Activated CD8-positive, alpha-beta T cell treated with anti-CD3 and anti-CD28 coated beads for 36 hours (primary cell): ENCODE results near the gene EIF4G3. TPM values are rescaled to one million over a fixed set of nuclear protein-coding genes. Genes with fewer than 3 reads are reported as not detected.

Source experiments
- ATAC-seq: fragments of 200-7000 bp; cut with Tn5 transposase; one replicate; pipeline ENCODE4 v1.10.0; 2021; ENCODE audit warnings: mild to moderate bottlenecking, moderate library complexity
- CTCF ChIA-PET: fragments of 350-600 bp; sonication (Branson Sonifier 250); formaldehyde crosslinking; loops from one replicate; lab custom pipeline; 2021; ENCODE audit warnings: antibody characterized with exemption; lab: Charles Lee
- POLR2A ChIA-PET: fragments of 350-600 bp; sonication (Branson Sonifier 250); formaldehyde crosslinking; loops from one replicate; lab custom pipeline; 2021; ENCODE audit warnings: antibody characterized with exemption; lab: Charles Lee
- DNase-seq: peaks from one replicate; pipeline ENCODE4 v3.0.0-alpha.2; 2020
- H3K27ac Mint-ChIP-seq: one replicate; pipeline ENCODE4 v1.8.0; 2021; ENCODE audit warnings: mild to moderate bottlenecking, mixed read lengths
- H3K27me3 Mint-ChIP-seq: one replicate; pipeline ENCODE4 v1.8.0; 2021; ENCODE audit warnings: mixed read lengths
- H3K36me3 Mint-ChIP-seq: one replicate; pipeline ENCODE4 v1.8.0; 2021; ENCODE audit warnings: low read depth, mixed read lengths
- H3K4me1 Mint-ChIP-seq: one replicate; pipeline ENCODE4 v1.8.0; 2021; ENCODE audit warnings: low read depth, mixed read lengths
- H3K4me3 Mint-ChIP-seq: one replicate; pipeline ENCODE4 v1.8.0; 2021; ENCODE audit warnings: mild to moderate bottlenecking, moderate library complexity, mixed read lengths
- H3K9me3 Mint-ChIP-seq: one replicate; pipeline ENCODE4 v1.8.0; 2021; ENCODE audit warnings: mixed read lengths
- intact Hi-C: fragments of 100-400 bp; cut with micrococcal nuclease; formaldehyde crosslinking; loops from one replicate; pipeline ENCODE4 v1.10.0; 2022
- total RNA-seq, 2 experiments: library from RNA; stranded (reverse); gene quantifications; one replicate each; pipeline ENCODE4 v1.2.3, GENCODE V29; 2021
- TF ChIP-seq, protein P1 (sequence below): fragments of 200-600 bp; IDR thresholded peaks from one replicate; pipeline ENCODE4 v1.8.0; 2022; ENCODE audit warnings: antibody characterized with exemption, mild to moderate bottlenecking

EIF4G3 gene
- total RNA-seq, 2 experiments from 2014 or later: 48.2 to 48.4 TPM

DNA sequence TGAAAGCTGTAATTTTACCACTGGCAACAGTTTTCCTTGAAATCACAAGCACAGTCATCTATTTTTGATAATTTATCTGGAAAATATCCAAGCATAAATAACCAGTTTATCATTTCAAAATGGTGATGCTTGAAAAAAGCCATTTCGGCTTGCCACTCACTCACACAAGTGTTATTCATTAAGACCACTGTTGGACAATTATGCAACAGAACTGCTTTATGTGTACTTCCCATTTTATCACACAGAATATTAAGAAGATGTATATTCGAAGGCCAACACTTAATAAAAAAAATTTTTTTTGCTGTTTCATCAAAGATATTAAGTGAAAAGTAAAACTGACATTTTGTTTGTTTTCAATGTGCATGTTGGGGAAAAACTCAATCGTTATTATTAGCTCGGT lies 62.3 kb downstream of the EIF4G3 start:
- H3K27ac Mint-ChIP-seq: no peak overlapping the region
- ChIA-PET CTCF (interaction anchor here (0.9 to 1.1 kb wide), 2 partner anchors 80 to 81 kb away, joined by 3 to 4 read pairs; no protein-coding TSS in a partner anchor), POLR2A (interaction anchor here (0.7 kb wide), 1 partner anchor 656 kb away, joined by 3 read pairs; no protein-coding TSS in a partner anchor)
- no peak for DNase-seq
- peaks cover 4% of the 10 kb centered on the region for H3K36me3 Mint-ChIP-seq
- H3K4me3 Mint-ChIP-seq: no peak overlapping the region
- H3K4me1 Mint-ChIP-seq: no peaks in the 10 kb centered on the region
- H3K27me3 Mint-ChIP-seq: no peaks in the 10 kb centered on the region
- no peak for ATAC-seq
- intact Hi-C loops: no loop called here
- no peaks in the 10 kb centered on the region for H3K9me3 Mint-ChIP-seq
- TF ChIP-seq, protein P1, sequence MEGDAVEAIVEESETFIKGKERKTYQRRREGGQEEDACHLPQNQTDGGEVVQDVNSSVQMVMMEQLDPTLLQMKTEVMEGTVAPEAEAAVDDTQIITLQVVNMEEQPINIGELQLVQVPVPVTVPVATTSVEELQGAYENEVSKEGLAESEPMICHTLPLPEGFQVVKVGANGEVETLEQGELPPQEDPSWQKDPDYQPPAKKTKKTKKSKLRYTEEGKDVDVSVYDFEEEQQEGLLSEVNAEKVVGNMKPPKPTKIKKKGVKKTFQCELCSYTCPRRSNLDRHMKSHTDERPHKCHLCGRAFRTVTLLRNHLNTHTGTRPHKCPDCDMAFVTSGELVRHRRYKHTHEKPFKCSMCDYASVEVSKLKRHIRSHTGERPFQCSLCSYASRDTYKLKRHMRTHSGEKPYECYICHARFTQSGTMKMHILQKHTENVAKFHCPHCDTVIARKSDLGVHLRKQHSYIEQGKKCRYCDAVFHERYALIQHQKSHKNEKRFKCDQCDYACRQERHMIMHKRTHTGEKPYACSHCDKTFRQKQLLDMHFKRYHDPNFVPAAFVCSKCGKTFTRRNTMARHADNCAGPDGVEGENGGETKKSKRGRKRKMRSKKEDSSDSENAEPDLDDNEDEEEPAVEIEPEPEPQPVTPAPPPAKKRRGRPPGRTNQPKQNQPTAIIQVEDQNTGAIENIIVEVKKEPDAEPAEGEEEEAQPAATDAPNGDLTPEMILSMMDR: no peak

DNA sequence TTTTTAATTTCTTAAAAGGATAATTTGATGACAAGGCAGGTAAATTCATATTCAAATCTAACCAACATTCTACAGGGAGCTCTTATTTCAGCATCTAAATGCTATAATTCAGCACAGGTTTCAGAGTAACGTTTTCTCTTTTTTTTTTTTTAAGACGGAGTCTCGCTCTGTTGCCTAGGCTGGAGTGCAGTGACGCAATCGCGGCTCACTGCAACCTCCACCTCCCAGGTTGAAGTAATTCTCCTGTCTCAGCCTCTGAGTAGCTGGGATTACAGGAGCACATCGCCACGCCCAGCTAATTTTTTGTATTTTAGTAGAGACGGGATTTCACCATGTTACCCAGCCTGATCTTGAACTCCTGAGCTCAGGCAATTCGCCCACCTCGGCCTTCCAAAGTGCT lies 66.5 kb downstream of the EIF4G3 start:
- ChIA-PET CTCF (no interaction called here), POLR2A (interaction anchor here (0.6 kb wide), 1 partner anchor 63 kb away, joined by 3 read pairs; no protein-coding TSS in a partner anchor)
- no peak overlapping the region for H3K4me3 Mint-ChIP-seq
- no peaks in the 10 kb centered on the region for H3K9me3 Mint-ChIP-seq
- DNase-seq (no peak), ATAC-seq (no peak)
- peaks cover 4% of the 10 kb centered on the region for H3K36me3 Mint-ChIP-seq
- H3K4me1 Mint-ChIP-seq: no peaks in the 10 kb centered on the region
- TF ChIP-seq, protein P1: no peak
- no peak overlapping the region for H3K27ac Mint-ChIP-seq
- H3K27me3 Mint-ChIP-seq: no peaks in the 10 kb centered on the region
- intact Hi-C loops: no loop called here

DNA sequence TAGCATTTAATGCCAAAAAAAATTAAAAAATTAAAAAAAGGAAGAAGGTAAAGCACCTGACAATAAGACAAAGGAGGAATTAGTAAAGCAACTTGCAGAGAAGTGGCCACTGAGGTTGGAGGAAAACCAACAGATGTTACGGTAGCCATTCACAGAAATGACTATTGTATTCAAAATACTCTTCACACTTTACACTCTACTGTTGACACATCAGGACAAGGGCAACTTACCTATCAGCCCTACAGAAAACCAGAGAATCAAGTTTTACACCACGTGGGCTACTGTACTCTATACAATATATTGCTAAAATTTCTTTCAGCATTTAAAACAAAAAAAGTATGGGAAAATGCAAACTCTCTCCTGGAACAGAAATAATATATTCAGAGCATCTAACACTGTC lies 70.0 kb downstream of the EIF4G3 start:
- ChIA-PET CTCF (interaction anchor here (2.8 kb wide), 1 partner anchor 88 kb away, joined by 10 read pairs; no protein-coding TSS in a partner anchor), POLR2A (interaction anchor here (1.1 to 1.3 kb wide), 2 partner anchors 9 to 67 kb away, joined by 3 read pairs; no protein-coding TSS in a partner anchor)
- Mint-ChIP-seq H3K36me3 (peaks cover 13% of the 10 kb centered on the region), H3K4me1 (no peaks in the 10 kb centered on the region), H3K9me3 (no peaks in the 10 kb centered on the region), H3K27ac (no peak overlapping the region), H3K4me3 (no peak overlapping the region), H3K27me3 (no peaks in the 10 kb centered on the region)
- no peak for DNase-seq
- intact Hi-C loops: no loop called here
- TF ChIP-seq, protein P1: no peak
- ATAC-seq: no peak

DNA sequence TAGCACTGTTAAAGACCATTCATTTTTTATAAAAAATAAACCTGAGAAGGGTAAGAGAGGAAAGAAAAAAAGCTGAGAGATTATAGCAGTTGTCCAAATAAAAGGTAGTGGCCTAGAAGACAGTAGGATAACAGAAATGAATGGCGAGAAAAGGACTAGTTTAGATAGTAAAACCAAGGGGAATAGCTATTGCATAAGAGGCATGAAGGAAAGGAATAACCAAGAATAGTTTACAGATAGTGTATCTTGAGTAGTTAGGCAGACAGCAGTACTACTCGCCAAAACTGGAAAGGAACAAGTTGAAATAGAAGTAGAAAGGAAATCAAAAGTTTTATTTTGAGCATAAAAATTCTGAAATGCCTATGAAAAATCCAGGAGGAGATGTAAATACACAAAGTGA lies 70.5 kb downstream of the EIF4G3 start:
- POLR2A ChIA-PET: interaction anchor here (1.3 kb wide), 1 partner anchor 10 kb away, joined by 3 read pairs; no protein-coding TSS in a partner anchor
- Mint-ChIP-seq H3K27me3 (no peaks in the 10 kb centered on the region), H3K4me1 (no peaks in the 10 kb centered on the region), H3K9me3 (no peaks in the 10 kb centered on the region), H3K4me3 (no peak overlapping the region), H3K27ac (no peak overlapping the region), H3K36me3 (peaks cover 13% of the 10 kb centered on the region)
- DNase-seq: no peak
- CTCF ChIA-PET: interaction anchor here (2.8 kb wide), 1 partner anchor 89 kb away, joined by 10 read pairs; no protein-coding TSS in a partner anchor
- TF ChIP-seq, protein P1: no peak
- no peak for ATAC-seq
- intact Hi-C loops: no loop called here

DNA sequence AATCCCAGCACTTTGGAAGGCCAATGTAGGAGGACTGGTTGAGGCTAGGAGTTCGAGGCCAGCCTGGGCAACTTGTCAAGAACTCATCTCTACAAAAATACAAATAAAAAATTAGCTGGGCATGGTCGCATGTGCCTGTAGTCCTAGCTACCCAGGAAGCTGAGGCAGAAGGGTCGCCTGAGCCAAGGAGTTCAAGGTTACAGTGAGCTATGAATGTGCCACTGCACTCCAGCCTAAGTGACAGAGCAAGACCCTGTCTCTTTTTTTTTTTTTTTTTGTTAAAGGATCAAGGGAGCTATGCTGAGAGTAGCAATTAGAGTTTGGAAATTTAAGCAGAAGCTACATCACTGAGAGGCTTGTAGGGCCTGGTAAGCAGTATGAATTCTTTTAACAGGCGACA lies 70.9 kb downstream of the EIF4G3 start:
- DNase-seq (no peak), ATAC-seq (no peak)
- H3K4me1 Mint-ChIP-seq: no peaks in the 10 kb centered on the region
- no peak overlapping the region for H3K27ac Mint-ChIP-seq
- intact Hi-C loops: no loop called here
- ChIA-PET POLR2A (interaction anchor here (1.3 kb wide), 1 partner anchor 10 kb away, joined by 3 read pairs; no protein-coding TSS in a partner anchor), CTCF (interaction anchor here (2.8 kb wide), 1 partner anchor 89 kb away, joined by 10 read pairs; no protein-coding TSS in a partner anchor)
- H3K9me3 Mint-ChIP-seq: no peaks in the 10 kb centered on the region
- no peak overlapping the region for H3K4me3 Mint-ChIP-seq
- TF ChIP-seq, protein P1: no peak
- peaks cover 12% of the 10 kb centered on the region for H3K36me3 Mint-ChIP-seq
- no peaks in the 10 kb centered on the region for H3K27me3 Mint-ChIP-seq
